GM19240 (cell line): ENCODE measurements around the gene TAF1D.
A peak's percentile ranks its signal among the peaks of the same experiment; 100 is the strongest.
"Not testable (repeated sequence)": the region's sequence is repeated elsewhere in the genome, so short reads cannot be mapped to it uniquely, and the experiment has no call there.

Experiments
- DNase-seq: peaks from one replicate; pipeline ENCODE4 v3.0.0; 2011; ENCODE audit warnings: low spot score; ENCODE audit not compliant: insufficient read length

TAF1D gene

GRCh38 chr11:93747122-93747521, 5.8 kb upstream of the TAF1D start:
- no peak for DNase-seq

GRCh38 chr11:93746101-93746500, 4.8 kb upstream of the TAF1D start:
- DNase-seq = no peak

GRCh38 chr11:93745005-93745755, 3.9 kb upstream of the TAF1D start:
- not testable (repeated sequence) for DNase-seq

GRCh38 chr11:93744669-93745004, 3.3 kb upstream of the TAF1D start:
- no peak for DNase-seq

GRCh38 chr11:93743291-93743690, 2.0 kb upstream of the TAF1D start:
- no peak for DNase-seq

GRCh38 chr11:93741882-93742226, 559 bp upstream of the TAF1D start:
- no peak for DNase-seq

- peak; percentile 10 for DNase-seq
Measured at GRCh38 chr11:93740730-93741093, 583 bp downstream of the TAF1D start.

- no peak for DNase-seq
Measured at GRCh38 chr11:93740031-93740729, 1.1 kb downstream of the TAF1D start.

- no peak for DNase-seq
Measured at GRCh38 chr11:93738647-93739081, 2.6 kb downstream of the TAF1D start.

GRCh38 chr11:93737904-93738612, 3.2 kb downstream of the TAF1D start:
- DNase-seq = no peak

GRCh38 chr11:93736129-93736528, 5.2 kb downstream of the TAF1D start:
- no peak for DNase-seq

- DNase-seq = no peak
Measured at GRCh38 chr11:93735627-93736026, 5.7 kb downstream of the TAF1D start.

- DNase-seq = no peak
Measured at GRCh38 chr11:93734427-93735222, 6.7 kb downstream of the TAF1D start.

GRCh38 chr11:93733474-93733873, 7.8 kb downstream of the TAF1D start:
- DNase-seq = no peak

GRCh38 chr11:93732237-93732892, 8.9 kb downstream of the TAF1D start:
- DNase-seq = no peak

GRCh38 chr11:93730108-93731107, 10.9 kb downstream of the TAF1D start:
- no peak for DNase-seq

- DNase-seq = no peak
Measured at GRCh38 chr11:93729129-93729616, 12.1 kb downstream of the TAF1D start.

GRCh38 chr11:93728792-93729128, 12.5 kb downstream of the TAF1D start:
- no peak for DNase-seq

GRCh38 chr11:93727985-93728791, 13.1 kb downstream of the TAF1D start:
- no peak for DNase-seq
